Fibroblast of skin of abdomen (primary cell): ENCODE measurements around the gene DNAH12.
"Not testable (repeated sequence)": the region's sequence is repeated elsewhere in the genome, so short reads cannot be mapped to it uniquely, and the experiment has no call there.

ENCODE experiments used
- DNase-seq: peaks from one replicate; pipeline ENCODE4 v3.0.0-alpha.2; 2013

The DNAH12 gene

GRCh38 chr3:57397175-57398026 lies 146.7 kb downstream of the DNAH12 start:
- DNase-seq, result peak; percentile 44

- DNase-seq, result no peak
Observed at GRCh38 chr3:57393977-57394376, 150.2 kb downstream of the DNAH12 start.

GRCh38 chr3:57391767-57392166 lies 152.4 kb downstream of the DNAH12 start:
- DNase-seq, result no peak

GRCh38 chr3:57389271-57389670 lies 154.9 kb downstream of the DNAH12 start:
- DNase-seq, result no peak

- DNase-seq, result no peak
Observed at GRCh38 chr3:57386307-57386706, 157.8 kb downstream of the DNAH12 start.

GRCh38 chr3:57385498-57385897 lies 158.6 kb downstream of the DNAH12 start:
- DNase-seq, result no peak

- DNase-seq, result no peak
Observed at GRCh38 chr3:57383838-57384237, 160.3 kb downstream of the DNAH12 start.

GRCh38 chr3:57383406-57383805 lies 160.7 kb downstream of the DNAH12 start:
- DNase-seq, result no peak

GRCh38 chr3:57382933-57383332 lies 161.2 kb downstream of the DNAH12 start:
- peak; percentile 17 for DNase-seq

- DNase-seq, result no peak
Observed at GRCh38 chr3:57370341-57370740, 173.8 kb downstream of the DNAH12 start.

- not testable (repeated sequence) for DNase-seq
Observed at GRCh38 chr3:57365089-57365488, 179.1 kb downstream of the DNAH12 start.

- DNase-seq, result not testable (repeated sequence)
Observed at GRCh38 chr3:57356275-57356674, 187.9 kb downstream of the DNAH12 start.

GRCh38 chr3:57354768-57355167 lies 189.4 kb downstream of the DNAH12 start:
- DNase-seq, result no peak

GRCh38 chr3:57350271-57350670 lies 193.9 kb downstream of the DNAH12 start:
- no peak for DNase-seq

GRCh38 chr3:57339071-57339642 lies 205.0 kb downstream of the DNAH12 start:
- DNase-seq, result not testable (repeated sequence)

- not testable (repeated sequence) for DNase-seq
Observed at GRCh38 chr3:57338272-57339070, 205.7 kb downstream of the DNAH12 start.

- DNase-seq, result no peak
Observed at GRCh38 chr3:57335283-57335938, 208.7 kb downstream of the DNAH12 start.

GRCh38 chr3:57331078-57331610 lies 213.0 kb downstream of the DNAH12 start:
- no peak for DNase-seq

GRCh38 chr3:57326498-57326897 lies 217.6 kb downstream of the DNAH12 start:
- not testable (repeated sequence) for DNase-seq

- DNase-seq, result no peak
Observed at GRCh38 chr3:57314204-57314603, 229.9 kb downstream of the DNAH12 start.

- DNase-seq, result no peak
Observed at GRCh38 chr3:57309769-57310360, 234.3 kb downstream of the DNAH12 start.

GRCh38 chr3:57303520-57303919 lies 240.6 kb downstream of the DNAH12 start:
- DNase-seq, result peak; percentile 31
